ENCODE results near the gene TMEM131L. TPM values are rescaled to one million over a fixed set of nuclear protein-coding genes. Genes with fewer than 3 reads are reported as not detected.
"Not testable (repeated sequence)": the region's sequence is repeated elsewhere in the genome, so short reads cannot be mapped to it uniquely, and the experiment has no call there.

The TMEM131L gene
- polyA plus RNA-seq, 1 donor, result 36.6 TPM

DNA sequence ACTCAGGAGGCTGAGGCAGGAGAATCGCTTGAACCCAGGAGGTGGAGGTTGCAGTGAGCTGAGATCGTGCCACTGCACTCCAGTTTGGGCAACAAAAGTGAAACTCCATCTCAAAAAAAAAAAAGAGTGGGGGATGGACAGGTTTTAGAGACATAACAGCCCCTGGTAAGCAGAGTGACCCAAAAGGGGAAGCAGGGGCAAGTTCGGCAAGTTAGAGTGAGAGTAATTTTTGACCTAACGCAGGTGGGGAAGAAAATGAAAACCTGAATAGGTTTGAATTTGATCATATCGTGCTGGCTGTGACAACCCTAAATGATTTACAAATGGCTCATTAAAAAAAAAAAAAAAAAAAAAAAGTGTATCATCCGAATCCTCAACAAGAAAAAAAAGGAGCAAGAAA lies 25.7 kb upstream of the TMEM131L start:
- DNase-seq, result no peak

GRCh38 chr4:153447175-153447905 lies 18.8 kb upstream of the TMEM131L start:
- DNase-seq, result peak; percentile 59

GRCh38 chr4:153448003-153448731 lies 18.0 kb upstream of the TMEM131L start:
- peak; percentile 72 for DNase-seq

DNA sequence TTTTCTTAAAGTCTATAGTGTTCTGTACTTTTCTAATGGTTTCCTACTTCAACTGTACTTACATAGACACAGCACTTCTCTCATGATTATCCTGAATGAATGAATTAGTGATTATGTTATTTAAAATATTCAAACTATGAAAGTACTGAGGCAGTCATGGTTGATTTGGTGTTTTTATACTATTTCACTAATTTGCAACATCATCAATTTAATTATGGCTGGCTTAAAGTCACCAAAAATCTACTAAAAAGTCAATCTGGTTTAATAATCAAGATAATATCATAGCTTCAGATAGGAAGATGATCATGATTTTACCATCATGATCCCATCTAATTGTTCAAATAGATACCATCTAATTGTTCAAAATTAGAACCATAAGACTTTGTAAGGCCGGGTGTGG lies 16.8 kb upstream of the TMEM131L start:
- DNase-seq, result no peak

DNA sequence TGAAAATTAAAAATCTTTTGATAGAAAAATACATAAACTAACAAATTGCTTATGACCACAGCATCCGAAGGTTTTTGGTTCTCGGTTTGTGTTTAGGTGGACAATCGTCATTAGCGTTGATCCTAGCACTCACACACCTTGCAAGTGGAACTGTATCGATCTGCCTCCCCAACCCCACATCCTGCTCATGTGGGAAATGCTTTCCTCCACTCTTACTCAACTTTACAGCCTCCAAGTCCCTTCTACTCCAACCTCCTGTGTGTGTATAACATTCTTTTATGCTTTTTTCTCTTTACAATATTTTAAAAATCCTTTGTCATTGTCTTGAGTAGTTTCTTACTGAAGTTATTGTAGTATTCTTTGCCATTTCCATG lies 15.6 kb upstream of the TMEM131L start:
- DNase-seq, result no peak

DNA sequence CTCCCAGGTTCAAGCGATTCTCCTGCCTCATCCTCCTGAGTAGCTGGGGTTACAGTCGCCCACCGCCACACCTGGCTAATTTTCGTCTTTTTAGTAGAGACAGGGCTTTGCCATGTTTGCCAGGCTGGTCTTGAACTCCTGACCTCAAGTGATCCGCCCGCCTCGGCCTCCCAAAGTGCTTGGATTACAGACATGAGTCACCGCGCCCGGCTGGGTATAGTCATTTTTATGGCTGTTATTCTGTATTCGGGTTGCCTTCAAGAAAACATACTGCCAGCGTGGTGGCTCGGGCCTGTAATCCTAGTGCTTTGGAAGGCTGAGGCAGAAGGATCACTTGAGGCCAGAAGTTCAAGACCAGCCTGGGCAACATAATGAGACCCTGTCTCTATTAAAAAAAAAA lies 15.0 kb upstream of the TMEM131L start:
- DNase-seq, result not testable (repeated sequence)

- no peak for DNase-seq
Measured at GRCh38 chr4:153451911-153452657, 14.1 kb upstream of the TMEM131L start.

GRCh38 chr4:153452658-153453378 lies 13.3 kb upstream of the TMEM131L start:
- DNase-seq, result no peak

DNA sequence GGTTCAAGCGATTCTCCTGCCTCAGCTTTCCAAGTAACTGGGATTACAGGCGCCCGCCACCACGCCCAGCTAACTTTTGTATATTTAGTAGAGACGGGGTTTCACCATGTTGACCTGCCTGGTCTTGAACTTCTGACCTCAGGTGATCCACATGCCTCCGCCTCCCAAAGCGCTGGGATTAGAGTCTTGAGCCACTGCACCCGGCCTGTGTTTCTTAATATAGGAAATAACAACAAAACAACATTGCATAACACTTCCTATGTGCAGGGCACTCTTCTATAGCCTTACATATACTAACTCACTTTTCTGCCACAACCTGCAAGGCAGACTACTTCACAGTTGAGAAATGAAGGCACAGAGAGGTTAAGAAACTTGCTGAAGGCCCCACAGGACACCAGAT lies 12.8 kb upstream of the TMEM131L start:
- DNase-seq, result no peak

- DNase-seq, result no peak
Measured at GRCh38 chr4:153458969-153459368, 7.2 kb upstream of the TMEM131L start.

DNA sequence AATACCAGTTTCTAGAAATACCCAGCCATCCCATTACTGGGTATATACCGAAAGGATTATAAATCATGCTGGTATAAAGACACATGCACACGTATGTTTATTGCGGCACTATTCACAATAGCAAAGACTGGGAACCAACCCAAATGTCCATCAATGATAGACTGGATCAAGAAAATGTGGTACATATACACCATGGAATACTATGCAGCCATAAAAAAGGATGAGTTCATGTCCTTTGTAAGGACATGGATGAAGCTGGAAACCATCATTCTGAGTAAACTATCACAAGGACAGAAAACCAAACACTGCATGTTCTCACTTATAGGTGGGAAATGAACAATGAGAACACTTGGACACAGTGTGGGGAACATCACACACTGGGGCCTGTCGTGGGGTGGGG lies 4.6 kb upstream of the TMEM131L start:
- not testable (repeated sequence) for DNase-seq

DNA sequence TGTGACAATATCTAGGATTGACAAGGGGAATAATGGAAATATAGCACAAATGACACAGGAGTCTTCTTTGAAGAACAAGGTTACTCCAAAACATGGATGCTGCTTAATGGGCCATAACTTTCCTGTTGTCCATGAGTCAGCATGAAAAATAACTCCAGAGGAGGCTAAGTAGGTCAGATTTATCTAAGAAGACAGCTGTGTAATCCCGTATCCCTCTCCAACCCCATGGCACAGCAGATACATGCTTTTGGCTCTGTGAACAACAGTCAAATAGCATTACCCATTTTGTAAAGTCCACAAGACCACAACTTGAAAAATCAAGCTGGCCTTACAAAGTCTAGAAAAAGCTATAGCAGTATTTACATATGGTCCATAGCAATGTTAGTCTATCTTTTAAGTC lies 2.1 kb upstream of the TMEM131L start:
- no peak for DNase-seq

DNA sequence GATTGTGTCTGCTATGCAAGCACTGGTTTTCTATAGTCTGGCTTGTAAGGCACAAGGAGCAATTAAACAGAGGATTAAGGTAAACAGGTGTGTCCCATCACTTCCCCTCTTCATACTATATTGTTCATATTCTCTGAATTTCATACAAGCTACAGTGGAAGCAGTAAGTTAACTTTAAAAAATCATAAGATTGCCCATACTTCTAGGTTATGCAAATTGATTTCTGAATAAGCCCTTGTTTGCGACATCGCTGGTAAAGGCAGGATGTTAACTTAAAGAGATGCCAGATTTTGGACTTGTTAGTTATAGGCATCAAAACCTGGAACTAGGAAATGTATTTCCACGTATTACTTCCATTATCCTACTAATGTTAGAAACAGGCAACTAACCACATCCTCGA lies 1.0 kb upstream of the TMEM131L start:
- DNase-seq, result no peak

DNA sequence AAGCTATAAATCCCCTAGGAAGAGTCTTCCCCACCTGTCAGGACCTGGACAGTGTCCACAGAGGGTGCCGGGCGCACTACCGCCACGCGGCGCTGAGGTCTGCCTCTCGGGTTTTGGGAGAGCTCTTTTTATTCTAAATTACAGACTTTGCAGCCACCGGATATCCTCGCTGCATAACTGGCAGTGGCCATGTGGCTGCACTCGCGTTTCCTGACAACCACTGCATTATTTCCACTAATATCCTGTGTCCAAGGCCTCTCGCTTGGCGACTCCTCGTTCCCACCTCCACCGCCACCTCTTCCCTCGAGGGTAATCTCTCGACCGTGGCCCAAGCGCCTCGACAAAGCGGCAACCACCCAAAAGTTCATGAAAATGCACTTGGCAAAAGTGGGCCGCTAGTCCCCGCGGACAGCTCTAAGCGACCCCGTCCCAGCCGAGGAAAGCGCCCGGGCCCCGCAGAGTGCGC lies 512 bp upstream of the TMEM131L start:
- peak; percentile 63 for DNase-seq

GRCh38 chr4:153466949-153467896 lies 1.1 kb downstream of the TMEM131L start:
- no peak for DNase-seq

DNA sequence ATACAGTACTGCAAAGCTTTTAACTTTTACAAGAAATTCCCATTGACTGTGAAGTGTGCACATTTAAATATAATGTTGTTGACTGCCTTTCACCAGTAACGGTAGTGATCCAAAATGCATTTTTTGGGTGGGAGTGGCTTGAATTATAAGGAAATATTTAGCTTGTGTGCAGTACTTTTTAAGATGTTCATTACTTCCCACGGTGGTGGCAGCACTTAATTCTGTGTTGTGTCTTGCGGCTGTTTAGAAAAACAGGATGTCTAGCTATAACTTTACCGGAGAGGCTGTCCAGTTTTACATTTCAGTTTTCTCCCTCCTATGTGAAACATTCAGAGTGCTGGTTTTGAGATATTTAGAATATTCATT lies 1.7 kb downstream of the TMEM131L start:
- DNase-seq, result no peak

DNA sequence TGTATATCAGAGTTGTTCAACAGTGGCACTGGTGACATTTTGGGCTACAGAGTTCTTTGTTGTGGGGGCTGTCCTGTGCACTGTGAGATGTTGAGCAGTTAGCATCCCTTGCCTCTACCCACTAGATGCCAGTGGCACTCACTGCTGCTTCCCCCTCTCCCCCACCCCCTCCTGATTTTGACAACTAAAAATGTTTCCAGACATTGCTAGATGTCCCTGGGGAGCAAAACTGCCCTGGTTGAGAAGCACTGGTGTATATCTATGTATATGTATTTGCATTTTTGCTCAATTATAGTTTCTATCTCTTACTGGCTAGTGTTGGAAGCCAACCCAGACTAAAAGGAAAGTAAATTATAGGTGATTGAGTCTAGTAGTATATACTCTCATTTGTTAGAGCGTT lies 2.4 kb downstream of the TMEM131L start:
- no peak for DNase-seq

DNA sequence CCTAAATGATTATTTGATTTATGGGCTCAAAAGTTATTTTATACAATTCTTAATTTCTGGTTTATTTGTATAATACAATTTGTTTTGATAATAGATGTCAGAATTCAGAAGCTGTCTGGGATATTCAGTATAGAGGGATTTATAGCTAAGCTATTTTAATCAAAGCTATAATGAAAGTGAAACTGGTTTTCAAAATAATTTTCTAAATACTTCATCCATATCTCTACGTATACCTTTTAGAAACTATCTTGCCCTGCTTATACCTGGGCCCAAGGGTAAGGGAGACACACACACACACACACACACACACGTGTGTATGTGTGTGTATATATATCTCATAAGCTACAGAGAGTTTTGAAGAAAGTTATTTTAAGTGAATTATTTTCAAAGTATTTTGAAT lies 2.9 kb downstream of the TMEM131L start:
- DNase-seq, result no peak

DNA sequence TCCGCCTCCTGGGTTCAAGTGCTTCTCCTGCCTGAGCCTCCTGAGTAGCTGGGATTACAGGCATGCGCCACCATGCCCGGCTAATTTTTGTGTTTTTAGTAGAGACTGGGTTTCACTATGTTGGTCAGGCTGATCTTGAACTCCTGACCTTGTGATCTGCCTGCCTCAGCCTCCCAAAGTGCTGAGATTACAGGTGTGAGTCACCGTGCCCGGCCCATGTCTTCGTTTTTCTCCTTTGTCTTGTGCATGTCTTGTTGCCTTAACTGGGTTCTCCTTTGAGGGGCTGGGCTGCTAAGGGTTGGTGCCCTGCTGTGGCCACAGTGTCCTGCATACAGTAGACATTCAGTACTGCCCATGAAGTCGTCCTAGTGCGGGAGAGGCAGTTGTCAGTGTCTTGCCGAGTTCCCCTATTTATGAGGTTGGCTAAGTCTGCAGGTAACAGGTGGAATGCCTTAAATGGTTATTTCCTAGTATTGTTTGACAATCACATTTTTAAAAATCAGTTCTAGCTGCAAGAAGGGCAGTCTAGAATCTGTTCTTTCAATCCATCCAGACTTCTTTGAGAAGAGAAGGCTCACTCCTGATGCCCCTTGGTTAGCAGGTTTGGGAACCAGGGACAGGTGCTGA lies 5.0 kb downstream of the TMEM131L start:
- DNase-seq, result not testable (repeated sequence)

DNA sequence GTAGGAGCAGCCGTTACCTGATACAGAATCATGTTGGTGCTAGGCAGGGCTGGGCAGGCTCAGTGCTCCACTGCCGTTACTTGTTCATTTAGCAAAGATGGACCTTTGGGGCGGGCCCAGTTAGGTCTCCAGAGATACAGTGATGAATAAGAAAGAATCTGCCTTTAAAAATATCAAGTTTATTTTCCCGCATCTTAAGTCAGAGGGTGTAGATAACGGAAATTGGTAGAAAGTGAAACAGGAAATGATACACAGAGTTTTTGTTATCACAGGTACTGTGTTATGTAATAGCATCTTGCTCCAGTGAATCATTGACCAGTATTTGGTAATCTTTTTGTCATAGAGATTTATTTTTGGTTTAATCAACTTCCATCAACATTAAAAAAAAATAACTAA lies 5.5 kb downstream of the TMEM131L start:
- DNase-seq, result no peak
